ENCODE measurements around the gene TMEM17.

- TF ChIP-seq CTCF (IDR thresholded peaks at IDR 0.05), result no peak
- no peak for TF ChIP-seq REST (IDR thresholded peaks at IDR 0.05; ENCODE audit: insufficient read depth in 1 of 2, low read depth in 2 of 2, low read length in 1 of 2)
Observed at GRCh38 chr2:62495761-62496160, 10.2 kb downstream of the TMEM17 start.

All from Panc1 (cell line).